H1 (cell line): ENCODE data around the gene DPEP3. TPM values are rescaled to one million over a fixed set of nuclear protein-coding genes. Genes with fewer than 3 reads are reported as not detected.

Experiments
- CTCF ChIA-PET: fragments of 300-600 bp; sonication (Branson Sonifier 250); formaldehyde crosslinking; loops from one replicate; lab custom pipeline; 2021; ENCODE audit not compliant: partially characterized antibody; lab: Charles Lee
- POLR2A ChIA-PET: fragments of 300-600 bp; sonication (Branson Sonifier 250); formaldehyde crosslinking; loops from one replicate; lab custom pipeline; 2021; ENCODE audit warnings: inconsistent platforms; ENCODE audit not compliant: partially characterized antibody; lab: Charles Lee
- DNase-seq, 2 experiments: peaks; one replicate each; pipeline versions ENCODE4 v3.0.0 to v3.0.0-alpha.2; 2010 to 2022; ENCODE audit warnings: low spot score in 2 of 2, low read depth in 1 of 2, mixed read lengths in 1 of 2
- FAIRE-seq: peaks from 2 replicates; lab custom pipeline; 2011; peaks lifted over from hg19 to GRCh38; lab: Jason Lieb, UNC
- H2AFZ ChIP-seq: 2 replicates; pipeline ENCODE4 v1.8.1; 2012; ENCODE audit warnings: low read length, inconsistent platforms
- H2AK5ac ChIP-seq: 2 replicates; pipeline ENCODE4 v1.6.1; 2013; ENCODE audit warnings: low read depth, low read length
- H2BK120ac ChIP-seq: replicated peaks from 2 replicates; pipeline ENCODE3; 2013; ENCODE audit warnings: low read depth, low read length, inconsistent platforms
- H2BK12ac ChIP-seq: 2 replicates; pipeline ENCODE4 v1.6.1; 2013; ENCODE audit warnings: low read depth, low read length
- H2BK15ac ChIP-seq: 2 replicates; pipeline ENCODE4 v1.6.1; 2013; ENCODE audit warnings: low read length
- H2BK20ac ChIP-seq: 2 replicates; pipeline ENCODE4 v1.6.1; 2013; ENCODE audit warnings: low read length
- H2BK5ac ChIP-seq: 2 replicates; pipeline ENCODE4 v1.6.1; 2013; ENCODE audit warnings: low read depth, low read length
- H3K14ac ChIP-seq: 2 replicates; pipeline ENCODE4 v1.6.1; 2013; ENCODE audit warnings: inconsistent platforms; ENCODE audit not compliant: insufficient read length
- H3K18ac ChIP-seq: 2 replicates; pipeline ENCODE4 v1.6.1; 2013; ENCODE audit warnings: low read length; ENCODE audit errors: extremely low read depth
- H3K23ac ChIP-seq: 2 replicates; pipeline ENCODE4 v1.6.1; 2013; ENCODE audit warnings: inconsistent platforms; ENCODE audit not compliant: insufficient read length
- H3K23me2 ChIP-seq: 2 replicates; pipeline ENCODE4 v1.6.1; 2013; ENCODE audit warnings: low read depth, low read length
- H3K27ac ChIP-seq: 2 replicates; pipeline ENCODE4 v1.6.1; 2011; ENCODE audit warnings: low read depth, low read length, inconsistent platforms
- H3K27me3 ChIP-seq, 4 experiments: replicated peaks in 1 of 4; 1 replicate in 1 of 4; 2 replicates in 3 of 4; pipeline versions ENCODE4 v1.6.1 to v1.8.1; 2011 to 2013; ENCODE audit warnings: low read length in 3 of 4, mild to moderate bottlenecking in 3 of 4, inconsistent platforms in 2 of 4, mixed read lengths in 2 of 4, moderate library complexity in 1 of 4; ENCODE audit not compliant: control insufficient read depth in 3 of 4, insufficient read depth in 3 of 4; ENCODE audit errors: extremely low read depth in 1 of 4
- H3K36me3 ChIP-seq, 4 experiments: 2 replicates each; pipeline versions ENCODE4 v1.6.1 to v1.8.1; 2011 to 2013; ENCODE audit warnings: mild to moderate bottlenecking in 4 of 4, low read length in 3 of 4, moderate library complexity in 2 of 4, control low read depth in 1 of 4, inconsistent platforms in 1 of 4; ENCODE audit not compliant: insufficient read depth in 4 of 4, control insufficient read depth in 2 of 4
- H3K4ac ChIP-seq: replicated peaks from 2 replicates; pipeline ENCODE3; 2013; ENCODE audit warnings: low read length, low read depth, mixed read lengths, inconsistent platforms; ENCODE audit not compliant: insufficient read length
- H3K4me1 ChIP-seq, 4 experiments: replicated peaks in 1 of 4; 1 replicate in 1 of 4; 2 replicates in 3 of 4; pipeline versions ENCODE4 v1.6.1 to v1.8.1; 2011 to 2013; ENCODE audit warnings: low read length in 3 of 4, inconsistent platforms in 2 of 4, mixed read lengths in 1 of 4; ENCODE audit not compliant: insufficient read depth in 4 of 4, control insufficient read depth in 3 of 4
- H3K4me2 ChIP-seq, 2 experiments: 2 replicates each; pipeline versions ENCODE4 v1.6.1 to v1.8.1; 2011 to 2013; ENCODE audit warnings: low read depth in 2 of 2, low read length in 2 of 2, control low read depth in 1 of 2, inconsistent platforms in 1 of 2, mild to moderate bottlenecking in 1 of 2; ENCODE audit not compliant: insufficient read depth in 1 of 2
- H3K4me3 ChIP-seq, 4 experiments: fragments of 200-600, 300-600 bp in 1 of 4; sonication (generic), shearing (Covaris generic), sonication (Bioruptor Twin) in 1 of 4; 2 replicates each; pipeline versions ENCODE4 v1.5.1 to v1.8.1; 2011 to 2016; ENCODE audit warnings: low read length in 4 of 4, low read depth in 3 of 4, control low read depth in 2 of 4, inconsistent platforms in 2 of 4, mild to moderate bottlenecking in 2 of 4, mixed read lengths in 1 of 4, moderate library complexity in 1 of 4; ENCODE audit not compliant: insufficient read depth in 2 of 4; ENCODE audit errors: extremely low read depth in 1 of 4
- H3K56ac ChIP-seq: replicated peaks from 2 replicates; pipeline ENCODE3; 2013; ENCODE audit warnings: low read depth, mild to moderate bottlenecking, mixed read lengths, low read length, inconsistent platforms; ENCODE audit not compliant: insufficient read length
- H3K79me1 ChIP-seq: 2 replicates; pipeline ENCODE4 v1.6.1; 2013; ENCODE audit warnings: low read depth, low read length, control low read depth
- H3K79me2 ChIP-seq, 2 experiments: 2 replicates each; pipeline versions ENCODE4 v1.6.1 to v1.8.1; 2012 to 2013; ENCODE audit warnings: low read length in 2 of 2, mild to moderate bottlenecking in 2 of 2, inconsistent platforms in 1 of 2; ENCODE audit not compliant: insufficient read depth in 2 of 2, control insufficient read depth in 1 of 2
- H3K9ac ChIP-seq, 4 experiments: replicated peaks in 1 of 4; 1 replicate in 1 of 4; 2 replicates in 3 of 4; pipeline versions ENCODE4 v1.6.1 to v1.8.1; 2011 to 2013; ENCODE audit warnings: low read depth in 3 of 4, low read length in 3 of 4, control low read depth in 2 of 4, mild to moderate bottlenecking in 2 of 4, moderate library complexity in 2 of 4, inconsistent platforms in 1 of 4; ENCODE audit errors: extremely low read depth in 1 of 4
- H3K9me3 ChIP-seq, 2 experiments: 2 replicates each; pipeline versions ENCODE4 v1.6.1 to v1.8.1; 2012 to 2013; ENCODE audit warnings: mild to moderate bottlenecking in 2 of 2, moderate library complexity in 2 of 2, control low read depth in 1 of 2, inconsistent platforms in 1 of 2, low read depth in 1 of 2, low read length in 1 of 2, mixed read lengths in 1 of 2; ENCODE audit not compliant: insufficient read depth in 2 of 2
- H4K20me1 ChIP-seq, 2 experiments: replicated peaks in 1 of 2; 2 replicates each; pipeline versions ENCODE3 to v1.8.1; 2011 to 2013; ENCODE audit warnings: inconsistent platforms in 2 of 2, low read length in 2 of 2, mild to moderate bottlenecking in 1 of 2; ENCODE audit not compliant: insufficient read depth in 2 of 2, control insufficient read depth in 1 of 2
- H4K5ac ChIP-seq: 2 replicates; pipeline ENCODE4 v1.6.1; 2013; ENCODE audit warnings: low read length, low read depth, mixed read lengths, inconsistent platforms; ENCODE audit not compliant: insufficient read length
- H4K8ac ChIP-seq: 2 replicates; pipeline ENCODE4 v1.8.0; 2013; ENCODE audit warnings: mild to moderate bottlenecking, moderate library complexity, low read length, inconsistent platforms; ENCODE audit not compliant: insufficient read depth; ENCODE audit errors: extremely low read depth
- H4K91ac ChIP-seq: replicated peaks from 2 replicates; pipeline ENCODE3; 2013; ENCODE audit warnings: low read length, mixed read lengths, inconsistent platforms; ENCODE audit not compliant: insufficient read length
- CTCF ChIP-seq, 3 experiments: IDR thresholded peaks; 1 replicate in 2 of 3; 2 replicates in 1 of 3; pipeline versions ENCODE4 v1.5.1 to v1.6.1; 2011; ENCODE audit warnings: low read length in 3 of 3, mild to moderate bottlenecking in 3 of 3, inconsistent platforms in 2 of 3, low read depth in 1 of 3, moderate library complexity in 1 of 3; ENCODE audit not compliant: insufficient read depth in 1 of 3; ENCODE audit errors: control extremely low read depth in 1 of 3
- EGR1 ChIP-seq: IDR thresholded peaks from 2 replicates; pipeline ENCODE4 v1.6.1; 2011; ENCODE audit warnings: low read depth, low read length, borderline replicate concordance
- EP300 ChIP-seq, 2 experiments: IDR thresholded peaks; 1 replicate in 1 of 2; 2 replicates in 1 of 2; pipeline ENCODE4 v1.6.1; 2011 to 2012; ENCODE audit warnings: low read depth in 2 of 2, low read length in 2 of 2, mild to moderate bottlenecking in 2 of 2, borderline replicate concordance in 1 of 2, inconsistent platforms in 1 of 2, moderate library complexity in 1 of 2
- PHF8 ChIP-seq: fragments of 200-600 bp; sonication (generic); conservative IDR thresholded peaks from 2 replicates; pipeline ENCODE4 v1.7.1; 2012; ENCODE audit warnings: low read depth, mild to moderate bottlenecking, inconsistent platforms, low read length, moderate library complexity
- POLR2A ChIP-seq, 2 experiments: IDR thresholded peaks; 1 replicate in 1 of 2; 2 replicates in 1 of 2; pipeline ENCODE4 v1.6.1; 2011; ENCODE audit warnings: low read depth in 2 of 2, low read length in 2 of 2, mild to moderate bottlenecking in 2 of 2; ENCODE audit errors: control extremely low read depth in 1 of 2
- RNF2 ChIP-seq: fragments of 200-900, 300-1000 bp; sonication (generic); IDR thresholded peaks from 2 replicates; pipeline ENCODE4 v1.7.1; 2016; ENCODE audit warnings: borderline replicate concordance, low read depth, mild to moderate bottlenecking, antibody characterized with exemption, low read length; ENCODE audit not compliant: poor library complexity, severe bottlenecking; ENCODE audit errors: missing control alignments
- SIRT6 ChIP-seq: IDR thresholded peaks from one replicate; pipeline ENCODE4 v1.7.1; 2012; ENCODE audit warnings: low read length, inconsistent platforms
- SP4 ChIP-seq: IDR thresholded peaks from 2 replicates; pipeline ENCODE4 v1.6.1; 2012; ENCODE audit warnings: low read length, inconsistent platforms
- WGBS, 2 experiments: shearing (Covaris generic) in 1 of 2; methylation state at CpG; one replicate each; pipeline versions ENCODE4 v1.1.6 to v1.1.7; 2013 to 2015; ENCODE audit warnings: low lambda C conversion rate in 2 of 2, mixed read lengths in 2 of 2, inconsistent platforms in 1 of 2, low coverage in 1 of 2, missing lambda C conversion rate in 1 of 2; ENCODE audit not compliant: insufficient replicate concordance in 2 of 2, insufficient coverage in 1 of 2, insufficient read length in 1 of 2; ENCODE audit errors: extremely low coverage in 1 of 2, missing lambda C conversion rate in 1 of 2; 5-methylcytosine and 5-hydroxymethylcytosine counted together
- polyA plus RNA-seq, 7 experiments: library from polyadenylated mRNA; depleted of rRNA in 3 of 7; stranded (reverse) in 5 of 7; unstranded in 2 of 7; fragments of >200 nt in 5 of 7; fragments of 200-250 nt in 2 of 7; gene quantifications; 1 replicate in 5 of 7; 2 replicates in 1 of 7; 4 replicates in 1 of 7; pipeline versions ENCODE4 v1.2.1 to v1.2.3, GENCODE V29; 2011 to 2013; ENCODE audit warnings: missing spikeins in 2 of 7, mixed read lengths in 2 of 7
- total RNA-seq: library from RNA; stranded (reverse); fragmentation: NEBNext Ultra II Directional; extraction: Animal tissue kit (Norgen Biotek cat#: 25700); gene quantifications from 2 replicates; pipeline ENCODE4 v1.2.1, GENCODE V29; 2021

DPEP3 gene
- total and polyA plus RNA-seq, 2 of the 8 experiments (the other 6 are each of a cell fraction or from before 2014, with no cell fraction given), result 6.5 to 9.9 TPM

- no peak overlapping the region for H2BK20ac ChIP-seq
- H3K4me3 ChIP-seq, result peak overlapping the region; percentile 69 to 98 (median 92); a peak in 7 of 8 replicates
- no peaks in the 10 kb centered on the region for H3K9me3 ChIP-seq
- DNase-seq (no peak), FAIRE-seq (no peak)
- CTCF ChIA-PET, result interaction anchor here (0.7 to 27.1 kb wide), 25 partner anchors 8 to 413 kb away, joined by 3 to 623 read pairs (median 4); partner anchors contain the start of genes C16orf86, EDC4, ENKD1 and LCAT
- H2AFZ ChIP-seq, result no peak overlapping the region
- H3K14ac ChIP-seq, result no peak overlapping the region
- H3K27ac ChIP-seq, result no peak overlapping the region
- no peak overlapping the region for H3K4ac ChIP-seq
- peaks cover 4% of the 10 kb centered on the region; the same call in 1 of the 2 replicates for H3K79me1 ChIP-seq
- peak overlapping the region; percentile 96 for H3K4me2 ChIP-seq
- no peak overlapping the region for H2BK15ac ChIP-seq
- H4K5ac ChIP-seq, result no peak overlapping the region
- WGBS, 2 experiments, result 70% methylated on average over 13 of the region's 13 CpGs; no CpG with 5 or more reads in 1 of the 2 experiments
- H2BK12ac ChIP-seq, result 0 out of 2 replicates have a peak overlapping the region, but pooled peaks have one; percentile 20
- POLR2A ChIA-PET, result interaction anchor here (0.6 to 4.2 kb wide), 27 partner anchors 8 to 286 kb away, joined by 3 to 47 read pairs (median 5); partner anchors contain the start of genes CENPT, EDC4, LCAT and NRN1L
- TF ChIP-seq SIRT6, result no peak
- TF ChIP-seq CTCF (IDR thresholded peaks at IDR 0.05; ENCODE audit: control extremely low read depth in 1 of 3, insufficient read depth in 1 of 3, low read depth in 1 of 3, low read length in 3 of 3), result no peak
- peak in 1 of 2 experiments; percentile 47; a peak in 1 of 3 replicates for TF ChIP-seq POLR2A (IDR thresholded peaks at IDR 0.05; ENCODE audit: control extremely low read depth in 1 of 2, low read depth in 2 of 2, low read length in 2 of 2)
- TF ChIP-seq SP4, result no peak
- no peak for TF ChIP-seq EGR1
- TF ChIP-seq EP300 (IDR thresholded peaks at IDR 0.05; ENCODE audit: borderline replicate concordance in 1 of 2, low read depth in 2 of 2, low read length in 2 of 2), result no peak
- no peak for TF ChIP-seq PHF8
- no peak for TF ChIP-seq RNF2
- H4K20me1 ChIP-seq, result peaks cover 1 to 11% of the 10 kb centered on the region in 2 experiments
- no peaks in the 10 kb centered on the region for H3K36me3 ChIP-seq
- 0 out of 4 replicates have a peak, but pooled peaks cover 0 to 3% of the 10 kb centered on the region in 2 experiments for H3K79me2 ChIP-seq
- H2BK120ac ChIP-seq, result no peak overlapping the region
- H4K8ac ChIP-seq, result peak overlapping the region; percentile 81
- no peak overlapping the region for H3K23ac ChIP-seq
- H3K56ac ChIP-seq, result peak overlapping the region; percentile 54
- peak overlapping the region in 3 of 4 experiments; percentile 67 to 78 (median 77); a peak in 4 of 7 replicates for H3K9ac ChIP-seq
- peaks cover 18% of the 10 kb centered on the region for H3K23me2 ChIP-seq
- H4K91ac ChIP-seq, result peak overlapping the region; percentile 92
- H3K4me1 ChIP-seq, result peaks cover 0 to 15% (median 8%) of the 10 kb centered on the region in 4 experiments; a peak in 5 of 7 replicates
- H2BK5ac ChIP-seq, result no peak overlapping the region
- no peak overlapping the region for H3K18ac ChIP-seq
- no peaks in the 10 kb centered on the region for H3K27me3 ChIP-seq
- no peak overlapping the region for H2AK5ac ChIP-seq
Observed at GRCh38 chr16:67934306-67935100, 45.8 kb downstream of the DPEP3 start.
